PC-3 (cell line): ENCODE measurements around the gene PMEPA1.

ENCODE experiments used
- EZH2 ChIP-seq: fragments of 300-600 bp; sonication (generic); IDR thresholded peaks from one replicate; pipeline ENCODE4 v1.6.1; 2017; ENCODE audit warnings: antibody characterized with exemption, mild to moderate bottlenecking, low read length; ENCODE audit not compliant: unreplicated experiment
- EZH2phosphoT487 ChIP-seq: fragments of 300-600 bp; sonication (generic); IDR thresholded peaks from 2 replicates; pipeline ENCODE4 v1.6.1; 2018; ENCODE audit warnings: mild to moderate bottlenecking, antibody characterized with exemption, low read length, borderline replicate concordance
- TF ChIP-seq, protein P1 (sequence below): fragments of 300-600 bp; sonication (generic); conservative IDR thresholded peaks from 2 replicates; pipeline ENCODE4 v1.5.1; 2017; ENCODE audit warnings: antibody characterized with exemption, low read depth, mild to moderate bottlenecking, low read length

GRCh38 chr20:57633945-57634491 is 75.8 kb downstream of the PMEPA1 start:
- TF ChIP-seq, protein P1, sequence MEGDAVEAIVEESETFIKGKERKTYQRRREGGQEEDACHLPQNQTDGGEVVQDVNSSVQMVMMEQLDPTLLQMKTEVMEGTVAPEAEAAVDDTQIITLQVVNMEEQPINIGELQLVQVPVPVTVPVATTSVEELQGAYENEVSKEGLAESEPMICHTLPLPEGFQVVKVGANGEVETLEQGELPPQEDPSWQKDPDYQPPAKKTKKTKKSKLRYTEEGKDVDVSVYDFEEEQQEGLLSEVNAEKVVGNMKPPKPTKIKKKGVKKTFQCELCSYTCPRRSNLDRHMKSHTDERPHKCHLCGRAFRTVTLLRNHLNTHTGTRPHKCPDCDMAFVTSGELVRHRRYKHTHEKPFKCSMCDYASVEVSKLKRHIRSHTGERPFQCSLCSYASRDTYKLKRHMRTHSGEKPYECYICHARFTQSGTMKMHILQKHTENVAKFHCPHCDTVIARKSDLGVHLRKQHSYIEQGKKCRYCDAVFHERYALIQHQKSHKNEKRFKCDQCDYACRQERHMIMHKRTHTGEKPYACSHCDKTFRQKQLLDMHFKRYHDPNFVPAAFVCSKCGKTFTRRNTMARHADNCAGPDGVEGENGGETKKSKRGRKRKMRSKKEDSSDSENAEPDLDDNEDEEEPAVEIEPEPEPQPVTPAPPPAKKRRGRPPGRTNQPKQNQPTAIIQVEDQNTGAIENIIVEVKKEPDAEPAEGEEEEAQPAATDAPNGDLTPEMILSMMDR, result no peak
- TF ChIP-seq EZH2phosphoT487 (no peak), EZH2 (no peak)
